HG02852 (cell line): ENCODE data around the gene BAHCC1.

ENCODE experiments used
- ATAC-seq: cut with Tn5 transposase; IDR thresholded peaks from one replicate; pipeline ENCODE4 v1.9.1; 2021; ENCODE audit warnings: mild to moderate bottlenecking, moderate library complexity; ENCODE audit not compliant: unreplicated experiment

Gene BAHCC1

DNA sequence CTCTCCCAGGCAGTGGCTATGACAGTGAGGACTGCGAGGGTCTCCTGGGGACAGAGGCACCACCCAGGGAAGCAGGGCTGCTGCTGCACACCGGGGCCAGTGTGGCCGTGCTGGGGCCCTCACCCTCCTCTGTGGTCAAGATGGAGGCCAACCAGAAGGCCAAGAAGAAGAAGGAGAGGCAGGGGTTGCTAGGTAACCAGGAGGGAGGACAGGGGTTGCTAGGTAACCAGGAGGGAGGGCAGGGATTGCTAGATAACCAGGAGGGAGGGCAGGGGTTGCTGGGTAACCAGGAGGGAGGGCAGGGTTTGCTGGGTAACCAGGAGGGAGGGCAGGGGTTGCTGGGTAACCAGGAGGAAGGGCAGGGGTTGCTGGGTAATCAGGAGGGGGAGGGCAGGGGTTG, 62.1 kb downstream of the BAHCC1 start:
- ATAC-seq, result no peak

DNA sequence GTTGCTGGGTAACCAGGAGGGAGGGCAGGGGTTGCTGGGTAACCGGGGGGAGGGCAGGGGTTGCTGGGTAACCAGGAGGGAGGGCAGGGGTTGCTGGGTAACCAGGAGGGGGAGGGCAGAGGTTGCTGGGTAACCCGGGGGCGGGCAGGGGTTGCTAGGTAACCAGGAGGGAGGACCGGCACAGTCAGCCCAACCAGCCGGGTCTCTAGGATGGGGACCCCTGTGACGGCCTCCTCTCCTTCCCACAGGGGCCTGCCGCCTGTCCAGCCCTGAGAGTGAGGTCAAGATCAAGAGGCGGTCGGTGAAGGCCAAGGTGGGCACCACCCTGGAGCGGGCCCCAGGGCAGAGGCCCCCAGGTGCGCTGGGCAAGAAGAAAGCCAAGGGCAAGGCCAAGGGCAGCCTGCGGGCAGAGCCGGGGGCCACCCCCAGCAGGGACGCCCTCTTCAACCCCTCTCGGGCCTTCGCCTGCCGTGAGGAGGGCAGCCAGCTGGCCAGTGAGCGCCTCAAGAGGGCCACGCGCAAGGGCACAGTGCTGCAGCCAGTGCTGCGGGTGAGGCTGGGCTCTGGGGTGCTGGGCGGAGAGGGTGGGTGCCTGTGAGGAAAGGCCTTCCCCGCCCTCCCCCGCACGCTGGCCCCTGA, 62.8 kb downstream of the BAHCC1 start:
- no peak for ATAC-seq

DNA sequence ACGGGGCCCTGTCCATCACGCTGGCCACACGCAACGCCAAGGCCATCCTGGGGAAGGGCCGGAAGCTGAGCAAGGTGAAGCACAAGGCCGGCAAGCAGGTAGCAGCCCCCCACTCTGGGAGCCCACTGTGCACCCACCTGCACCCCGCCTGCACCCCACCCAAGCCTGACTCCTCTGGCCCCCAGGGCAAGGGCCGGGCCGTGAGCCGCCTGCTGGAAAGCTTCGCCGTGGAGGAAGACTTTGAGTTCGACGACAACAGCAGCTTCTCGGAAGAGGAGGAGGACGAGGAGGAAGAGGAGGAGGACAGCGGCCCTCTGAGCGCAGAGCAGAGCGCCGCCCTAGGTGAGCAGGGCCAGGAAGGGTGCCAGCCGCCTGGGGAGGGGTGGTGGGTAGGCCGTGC, 63.4 kb downstream of the BAHCC1 start:
- ATAC-seq, result no peak

DNA sequence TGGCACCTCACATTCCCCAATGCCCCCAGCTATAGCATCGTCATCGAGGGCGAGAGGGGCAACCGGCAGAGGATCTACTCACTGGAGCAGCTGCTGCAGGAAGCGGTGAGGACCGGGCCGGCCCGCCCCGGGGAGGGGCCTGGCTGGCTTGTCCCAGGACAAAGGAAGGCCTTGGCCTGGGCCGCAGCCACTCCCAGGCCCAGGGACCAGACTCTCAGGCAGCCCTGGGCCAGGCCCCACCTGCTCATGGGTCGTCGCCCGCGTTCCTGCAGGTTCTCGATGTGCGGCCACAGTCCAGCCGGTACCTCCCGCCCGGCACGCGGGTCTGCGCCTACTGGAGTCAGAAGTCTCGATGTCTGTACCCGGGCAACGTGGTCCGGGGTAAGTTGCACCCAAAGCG, 64.0 kb downstream of the BAHCC1 start:
- ATAC-seq, result no peak

DNA sequence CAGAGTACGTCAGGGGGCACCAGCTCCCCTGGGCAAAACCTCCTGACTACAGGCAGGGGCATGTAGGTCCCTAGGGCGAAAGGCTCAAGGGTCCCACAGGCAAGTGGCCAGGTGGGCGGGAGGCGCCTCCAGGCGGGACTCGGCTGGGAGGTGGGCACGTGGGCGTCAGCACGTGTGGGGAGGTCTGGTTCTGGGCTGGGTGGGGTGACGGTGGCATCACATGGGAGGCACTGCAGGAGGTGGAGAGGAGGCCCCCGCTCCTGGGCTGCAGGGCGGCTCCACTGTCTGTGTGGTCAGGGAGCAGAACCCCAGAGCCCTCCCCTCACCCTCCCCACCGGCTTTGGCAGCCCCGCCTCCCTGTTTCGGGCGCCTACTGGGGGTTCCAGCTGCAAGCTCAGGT, 64.6 kb downstream of the BAHCC1 start:
- no peak for ATAC-seq

DNA sequence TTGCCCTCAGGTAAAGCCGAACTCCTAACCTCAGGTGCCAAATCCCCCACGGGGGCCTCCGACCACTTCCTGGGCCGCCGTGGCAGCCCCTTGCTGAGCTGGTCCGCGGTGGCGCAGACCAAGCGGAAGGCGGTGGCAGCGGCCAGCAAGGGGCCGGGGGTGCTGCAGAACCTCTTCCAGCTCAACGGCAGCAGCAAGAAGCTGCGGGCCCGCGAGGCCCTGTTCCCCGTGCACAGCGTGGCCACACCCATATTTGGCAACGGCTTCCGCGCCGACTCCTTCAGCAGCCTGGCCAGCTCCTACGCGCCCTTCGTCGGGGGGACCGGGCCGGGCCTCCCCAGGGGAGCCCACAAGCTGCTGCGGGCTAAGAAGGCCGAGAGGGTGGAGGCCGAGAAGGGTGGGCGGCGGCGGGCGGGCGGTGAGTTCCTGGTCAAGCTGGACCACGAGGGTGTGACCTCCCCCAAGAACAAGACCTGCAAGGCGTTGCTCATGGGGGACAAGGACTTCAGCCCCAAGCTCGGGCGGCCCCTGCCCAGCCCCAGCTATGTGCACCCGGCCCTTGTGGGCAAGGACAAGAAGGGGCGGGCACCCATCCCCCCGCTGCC, 65.7 kb downstream of the BAHCC1 start:
- no peak for ATAC-seq

DNA sequence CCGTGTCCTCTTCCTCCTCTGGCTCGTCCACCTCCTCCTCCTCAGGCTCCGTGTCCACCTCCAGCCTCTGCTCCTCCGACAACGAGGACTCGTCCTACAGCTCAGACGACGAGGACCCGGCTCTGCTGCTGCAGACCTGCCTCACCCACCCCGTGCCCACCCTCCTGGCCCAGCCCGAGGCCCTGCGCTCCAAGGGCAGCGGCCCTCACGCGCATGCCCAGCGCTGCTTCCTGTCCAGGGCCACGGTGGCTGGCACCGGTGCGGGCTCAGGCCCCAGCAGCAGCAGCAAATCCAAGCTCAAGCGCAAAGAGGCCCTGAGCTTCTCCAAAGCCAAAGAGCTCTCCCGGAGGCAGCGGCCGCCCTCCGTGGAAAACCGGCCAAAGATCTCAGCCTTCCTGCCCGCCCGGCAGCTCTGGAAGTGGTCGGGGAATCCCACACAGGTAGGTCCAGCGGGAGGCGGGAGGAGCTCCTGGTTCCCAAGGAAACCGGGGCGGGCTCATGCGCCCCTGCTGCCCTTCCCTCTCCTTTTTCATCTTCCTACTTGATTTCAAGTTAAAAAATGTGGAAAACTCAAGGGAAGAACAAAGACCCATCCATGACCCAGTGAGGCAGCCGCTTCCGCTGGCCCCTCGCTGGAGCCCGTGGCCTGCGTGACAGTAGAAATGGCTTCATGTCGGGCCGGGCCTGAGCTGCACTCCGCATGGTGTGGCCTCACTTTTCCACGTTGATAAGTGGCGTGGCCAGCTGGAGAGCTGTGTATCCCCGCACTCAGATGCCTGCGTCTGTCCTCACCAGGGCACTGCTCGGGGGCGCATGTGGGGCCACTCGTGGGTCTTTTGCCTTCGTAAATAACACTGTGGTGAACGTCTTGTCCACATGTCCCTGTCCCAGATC, 66.6 kb downstream of the BAHCC1 start:
- no peak for ATAC-seq

DNA sequence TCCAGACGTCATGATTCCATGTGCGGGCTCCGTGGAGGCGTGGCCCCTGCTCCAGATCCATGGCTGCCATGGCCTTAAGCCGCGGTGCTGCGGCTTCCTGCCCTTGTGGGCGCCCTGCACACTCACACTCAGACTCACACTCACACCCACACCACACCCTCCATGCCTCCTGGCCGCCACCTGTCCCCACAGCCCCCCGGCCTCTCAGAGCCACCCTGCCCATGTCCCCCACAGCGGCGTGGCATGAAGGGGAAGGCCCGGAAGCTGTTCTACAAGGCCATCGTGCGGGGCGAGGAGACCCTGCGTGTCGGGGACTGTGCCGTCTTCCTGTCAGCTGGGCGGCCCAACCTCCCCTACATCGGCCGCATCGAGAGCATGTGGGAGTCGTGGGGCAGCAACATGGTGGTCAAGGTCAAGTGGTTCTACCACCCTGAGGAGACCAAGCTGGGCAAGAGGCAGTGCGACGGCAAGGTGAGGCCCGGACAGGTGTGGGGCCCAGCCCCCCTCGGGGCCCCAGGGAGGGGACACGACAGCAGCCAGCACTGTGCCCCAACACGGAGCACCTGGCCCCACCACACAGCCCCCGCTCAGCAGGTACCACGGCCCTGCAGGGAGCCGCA, 67.4 kb downstream of the BAHCC1 start:
- no peak for ATAC-seq

DNA sequence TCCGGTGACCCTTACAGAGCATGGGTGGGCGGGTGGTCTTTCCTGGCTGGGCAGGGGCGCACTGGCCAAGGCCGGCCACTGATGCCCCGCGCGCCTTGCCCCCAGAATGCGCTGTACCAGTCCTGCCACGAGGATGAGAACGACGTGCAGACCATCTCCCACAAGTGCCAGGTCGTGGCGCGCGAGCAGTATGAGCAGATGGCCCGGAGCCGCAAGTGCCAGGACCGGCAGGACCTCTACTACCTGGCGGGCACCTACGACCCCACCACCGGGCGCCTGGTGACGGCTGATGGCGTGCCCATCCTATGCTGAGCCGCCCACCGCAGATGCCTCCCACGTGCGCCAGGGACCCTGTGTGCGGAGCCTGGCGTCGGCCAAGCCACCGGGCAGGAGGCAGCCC, 68.2 kb downstream of the BAHCC1 start:
- no peak for ATAC-seq

DNA sequence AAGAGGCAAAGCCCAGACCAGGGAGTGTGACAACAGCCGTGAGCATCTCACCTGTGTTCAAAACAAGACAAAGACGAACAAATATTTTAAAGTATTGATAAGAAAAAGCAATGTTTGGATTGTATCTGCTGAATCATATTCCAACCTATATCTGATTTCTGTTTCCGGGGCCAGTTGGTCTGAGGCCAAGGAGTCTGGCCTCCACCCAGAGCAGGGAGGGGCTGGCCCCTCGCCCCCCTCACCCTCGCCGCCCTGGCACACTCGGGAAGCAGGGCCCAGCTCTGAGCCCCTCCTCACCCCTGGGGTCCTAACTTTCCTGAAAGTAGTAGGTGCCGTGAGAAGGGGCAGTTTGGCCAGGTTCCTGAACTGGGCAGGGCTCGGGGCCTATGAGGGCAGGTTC, 69.3 kb downstream of the BAHCC1 start:
- ATAC-seq, result no peak

DNA sequence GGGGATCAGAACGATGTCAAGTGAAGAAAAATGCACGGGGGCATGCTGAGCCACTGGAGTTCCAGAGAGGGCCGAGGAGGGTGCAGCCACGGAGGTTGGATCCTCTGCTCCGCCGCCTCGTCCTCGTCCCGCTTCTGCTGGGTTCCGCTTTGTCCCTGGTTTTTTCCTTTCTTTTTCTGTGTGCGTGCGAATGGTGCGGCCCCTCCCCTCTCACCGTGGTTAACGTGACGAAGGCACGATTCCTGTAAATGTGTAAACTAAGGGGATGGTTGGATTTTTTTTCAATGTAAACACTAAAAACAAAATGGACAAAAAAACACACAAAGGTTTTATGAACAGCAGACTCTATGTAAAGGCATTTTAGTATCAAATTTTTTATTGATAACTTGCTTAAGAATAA, 70.7 kb downstream of the BAHCC1 start:
- ATAC-seq, result no peak

DNA sequence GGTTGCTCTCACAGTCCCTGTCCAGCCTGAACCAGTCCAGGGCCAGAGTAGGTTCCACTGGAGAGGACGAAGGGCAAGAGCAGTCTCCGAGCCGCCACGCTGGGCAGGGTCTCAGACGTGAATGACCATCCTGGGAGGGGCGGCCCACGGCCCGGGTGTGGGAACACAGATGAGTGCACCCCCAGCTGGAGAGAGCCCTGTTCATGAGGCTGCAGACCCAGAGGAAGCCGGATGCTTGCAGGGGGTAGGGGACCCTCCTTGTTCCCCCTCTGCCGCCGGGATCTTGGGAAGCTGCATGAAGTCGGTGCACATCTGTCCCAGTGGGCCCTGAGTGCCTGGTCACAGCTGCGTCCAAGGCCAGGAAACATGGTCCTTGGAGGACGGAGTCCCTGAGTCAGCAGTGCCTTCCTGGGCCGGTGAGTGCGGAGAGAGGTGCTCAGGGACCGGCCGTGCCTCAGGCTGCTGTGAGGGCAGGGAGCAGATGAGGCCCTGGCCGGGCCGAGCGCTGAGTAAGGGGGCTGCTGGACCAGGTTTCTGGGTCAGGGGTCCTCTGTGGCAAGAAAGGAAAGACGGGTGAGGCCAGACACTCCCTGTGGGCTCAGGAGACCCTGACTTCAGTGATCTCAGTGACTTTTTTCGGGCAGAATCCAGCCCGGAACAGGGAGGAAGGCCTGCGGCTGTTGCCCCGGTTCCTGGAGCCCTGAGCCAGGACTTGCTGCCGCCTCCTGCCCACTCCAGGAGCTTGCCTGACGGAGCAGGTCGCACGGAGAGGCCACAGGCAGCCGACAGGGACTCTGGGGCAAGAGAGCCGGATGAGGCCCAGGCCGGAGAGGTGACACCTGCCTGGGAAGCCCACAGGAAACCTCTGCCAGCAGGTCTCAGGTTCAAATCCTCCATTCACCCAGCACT, 71.6 kb downstream of the BAHCC1 start:
- ATAC-seq, result no peak

DNA sequence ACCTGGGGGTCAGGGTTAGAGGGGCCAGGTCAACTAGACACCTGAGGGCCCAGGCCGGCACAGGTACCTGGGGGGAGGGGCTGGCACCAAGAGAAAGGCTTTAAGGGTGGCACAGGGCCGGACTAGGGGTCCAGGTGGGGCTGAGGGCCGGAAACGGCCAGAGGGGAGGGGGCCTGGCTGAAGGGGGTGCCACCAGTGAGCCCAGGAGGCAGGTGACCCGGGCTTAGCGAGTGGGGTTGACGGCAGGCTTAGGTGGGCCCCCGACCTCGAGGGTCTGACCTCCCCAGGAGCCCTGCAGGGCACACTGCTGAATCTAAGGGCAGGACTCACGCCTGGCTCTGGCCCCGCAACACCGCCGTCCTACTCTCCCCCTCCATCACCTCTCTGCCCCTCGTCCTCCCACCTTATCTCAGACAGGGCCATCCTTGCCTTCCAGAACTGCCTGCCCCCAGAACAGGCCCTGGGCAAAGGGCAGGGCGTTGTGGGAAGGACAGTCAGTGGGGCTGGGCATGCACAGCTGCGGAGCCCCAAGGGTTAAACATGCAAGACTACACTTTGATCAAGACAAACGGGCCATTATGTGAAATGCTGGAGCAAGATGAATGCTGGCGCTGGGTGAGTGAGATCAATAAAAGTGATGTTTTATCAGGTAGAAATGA, 73.0 kb downstream of the BAHCC1 start:
- no peak for ATAC-seq

DNA sequence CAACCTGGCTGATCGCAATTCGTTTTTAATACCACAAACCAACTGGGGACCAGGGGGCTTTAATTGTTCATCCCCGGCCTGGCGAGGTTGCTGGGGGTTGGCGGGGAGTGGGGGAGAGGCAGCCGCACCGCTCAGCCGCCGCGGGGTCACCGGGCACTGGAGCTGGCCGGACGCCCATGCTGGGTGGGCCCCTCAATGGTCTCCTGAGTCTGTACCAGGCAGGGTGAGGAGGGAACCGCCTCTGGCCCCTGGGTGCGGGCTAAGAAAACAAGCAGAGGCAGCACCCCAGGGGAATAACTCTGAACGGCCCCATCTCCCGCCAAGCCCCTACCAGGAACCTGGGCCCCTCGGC, 73.5 kb downstream of the BAHCC1 start:
- ATAC-seq, result no peak

DNA sequence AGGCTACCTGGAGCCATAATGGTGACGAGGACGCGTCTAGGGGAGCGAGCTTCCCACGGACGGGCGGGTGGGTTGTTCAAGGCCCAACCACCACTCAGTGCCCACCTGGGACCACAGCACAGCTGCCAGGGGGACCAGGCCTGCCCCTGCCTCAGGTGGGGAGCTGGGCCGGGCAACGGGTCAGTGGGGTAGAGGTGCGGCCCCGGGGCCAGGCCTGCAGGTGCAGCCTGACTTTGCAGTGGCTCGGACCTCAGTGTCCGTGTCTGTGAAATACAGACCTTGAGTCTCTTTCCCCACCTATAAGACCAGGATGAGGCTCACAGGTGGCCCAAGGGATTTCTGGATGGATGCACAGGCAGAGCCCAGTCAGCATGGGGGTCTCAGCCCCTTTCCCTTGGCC, 74.0 kb downstream of the BAHCC1 start:
- ATAC-seq, result no peak

DNA sequence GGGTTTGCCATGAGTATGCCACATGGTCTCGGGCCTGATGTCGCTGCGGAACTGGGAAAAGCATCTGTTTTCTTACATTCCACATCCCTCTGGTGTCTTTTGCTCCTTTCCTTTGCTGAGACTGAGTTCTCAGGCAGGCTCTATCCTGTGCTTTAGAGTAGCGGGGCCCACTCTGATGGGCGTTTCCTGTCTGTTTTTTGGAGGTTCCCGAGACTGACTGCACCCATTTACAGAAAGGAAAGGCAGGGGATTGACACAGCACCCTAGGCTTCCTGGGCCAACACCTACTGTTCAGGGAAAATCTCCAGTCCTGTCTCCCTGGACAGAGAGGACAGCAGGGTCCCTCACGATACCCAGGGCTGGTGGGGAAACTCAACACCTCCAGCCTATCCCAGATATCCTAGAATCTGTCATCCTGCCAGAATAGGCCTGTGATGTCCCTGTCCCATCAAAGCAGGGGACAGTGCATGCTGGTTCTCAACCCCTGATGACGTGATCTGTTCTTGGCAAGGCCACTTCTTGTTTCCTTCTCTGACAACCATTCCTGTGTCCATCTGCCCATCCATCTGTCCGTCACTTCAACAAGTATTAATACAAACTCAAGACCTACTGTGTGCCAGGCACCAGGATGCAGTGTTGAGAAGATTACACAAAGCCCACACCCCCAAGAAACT, 75.2 kb downstream of the BAHCC1 start:
- no peak for ATAC-seq

DNA sequence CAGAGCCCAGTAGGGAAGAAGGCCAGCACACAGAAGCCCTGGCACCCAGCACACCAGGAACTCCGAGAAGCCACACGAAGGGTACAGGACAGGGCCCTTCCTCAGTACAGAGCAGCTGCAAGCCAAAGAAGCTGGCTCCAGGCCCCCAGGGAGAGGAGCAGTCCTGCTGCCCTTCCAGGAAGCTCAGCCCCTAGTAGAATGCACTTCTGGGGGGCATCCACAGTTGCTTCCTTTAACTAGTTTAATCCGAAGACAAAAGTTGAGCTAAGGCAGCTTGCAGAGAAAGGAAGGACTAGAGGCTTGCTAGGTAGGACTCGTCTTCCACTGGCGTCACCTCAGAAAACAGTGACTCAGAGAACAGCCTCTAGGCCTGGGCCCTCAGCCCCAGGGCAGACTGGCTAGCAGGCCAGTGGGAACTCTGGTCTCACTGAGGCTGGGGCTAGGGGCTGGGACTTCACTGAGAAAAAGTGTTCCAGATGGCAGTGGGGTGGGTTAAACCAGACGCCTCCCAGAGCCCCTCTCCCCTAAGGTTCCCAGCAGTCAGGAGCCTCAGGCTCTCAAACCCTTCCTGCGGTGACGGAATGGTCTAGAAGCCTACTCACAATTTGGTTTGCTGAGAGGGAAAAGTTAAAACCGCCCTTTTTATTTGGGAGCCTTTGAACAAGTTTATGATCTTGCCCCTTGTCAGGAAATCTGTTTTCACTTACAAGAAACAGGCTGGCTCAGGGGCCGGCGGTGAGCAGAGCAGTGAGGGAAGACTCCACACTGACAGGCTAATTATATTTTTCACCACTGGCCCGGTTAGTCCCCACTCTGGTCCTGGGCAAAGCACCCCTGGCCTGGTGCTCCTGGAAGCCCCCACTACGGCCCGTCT, 75.9 kb downstream of the BAHCC1 start:
- ATAC-seq, result no peak

DNA sequence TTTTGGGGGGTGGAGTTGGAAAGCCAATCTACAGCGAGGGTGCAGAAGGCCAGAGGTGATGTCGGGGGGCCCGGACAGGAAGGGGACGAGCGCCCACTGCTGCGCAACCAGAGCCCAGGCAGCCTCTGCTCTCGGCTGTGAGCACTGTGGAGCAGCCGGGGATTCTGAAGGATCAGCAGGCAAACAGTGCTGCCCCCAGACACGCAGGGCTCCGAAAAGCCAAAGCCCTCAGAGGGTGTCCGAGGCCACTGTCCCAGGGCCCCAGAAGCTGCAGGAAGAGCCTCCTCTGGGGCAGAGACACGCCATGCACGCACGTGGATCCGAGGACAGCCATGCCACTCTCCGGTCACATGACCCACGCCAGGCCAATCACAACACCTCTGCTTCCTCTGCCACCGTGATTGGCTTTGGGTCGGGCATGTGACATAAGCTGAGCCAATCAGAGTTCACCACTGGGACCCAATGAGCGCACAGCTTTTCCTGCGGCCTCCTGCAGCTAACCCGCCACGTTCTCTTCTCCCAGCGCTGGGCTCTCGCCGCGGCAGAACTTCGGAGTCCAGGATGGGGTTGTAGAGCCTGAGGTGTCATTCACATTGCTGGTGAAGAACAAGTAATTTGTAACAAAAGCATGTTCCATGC, 76.7 kb downstream of the BAHCC1 start:
- ATAC-seq, result no peak
